HCT116 (cell line): ENCODE results near the gene CRYZ. TPM values are rescaled to one million over a fixed set of nuclear protein-coding genes. Genes with fewer than 3 reads are reported as not detected.

Experiments
- ATAC-seq: fragments of 200-7000 bp; cut with Tn5 transposase; 2 replicates; pipeline ENCODE4 v1.9.1; 2020; ENCODE audit warnings: mild to moderate bottlenecking, moderate library complexity
- BruUV-seq: library from RNA; stranded (reverse); fragments of 400-500 nt; replicated peaks from 2 replicates; lab custom pipeline; 2021; lab: Mats Ljungman, UMichigan
- CTCF ChIA-PET: fragments of 300-600 bp; sonication (Branson Sonifier 250); formaldehyde crosslinking; loops from one replicate; lab custom pipeline; 2021; ENCODE audit warnings: antibody characterized with exemption; lab: Charles Lee
- POLR2A ChIA-PET: fragments of 300-600, 350-600 bp; sonication (Branson Sonifier 250); formaldehyde crosslinking; loops from one replicate; lab custom pipeline; 2021; ENCODE audit warnings: antibody characterized with exemption; lab: Charles Lee
- RAD21 ChIA-PET, 2 experiments: fragments of 300-600 bp; sonication (Branson Sonifier 250); formaldehyde crosslinking; loops; one replicate each; lab custom pipeline; 2023; ENCODE audit warnings: low total read pairs in 2 of 2; ENCODE audit not compliant: uncharacterized antibody in 2 of 2, unreplicated experiment in 2 of 2, low non-redundant PET in 1 of 2; lab: Charles Lee
- DNase-seq: peaks from one replicate; pipeline ENCODE4 v3.0.0-alpha.2; 2010; ENCODE audit warnings: low read depth, low spot score
- H2AFZ ChIP-seq: fragments of 200-600 bp; shearing (Covaris generic), sonication (generic); 2 replicates; pipeline ENCODE4 v1.6.1; 2017; ENCODE audit warnings: low read depth, mixed run types, mixed read lengths, antibody characterized with exemption, low read length; ENCODE audit not compliant: poor library complexity, severe bottlenecking
- H3K27ac ChIP-seq: 2 replicates; pipeline ENCODE4 v1.5.1; 2012; ENCODE audit warnings: low read depth, low read length
- H3K27me3 ChIP-seq: fragments of 200-600 bp; sonication (generic); 2 replicates; pipeline ENCODE4 v1.6.1; 2016; ENCODE audit warnings: mixed run types, low read length, mixed read lengths; ENCODE audit not compliant: insufficient read depth
- H3K36me3 ChIP-seq, 2 experiments: fragments of 200-500 bp in 1 of 2; fragments of 200-600 bp in 1 of 2; sonication (Bioruptor generic) in 1 of 2; sonication (generic) in 1 of 2; 2 replicates each; pipeline versions ENCODE4 v1.5.1 to v1.6.1; 2014 to 2016; ENCODE audit warnings: low read length in 2 of 2, inconsistent platforms in 1 of 2, mixed read lengths in 1 of 2, mixed run types in 1 of 2; ENCODE audit not compliant: insufficient read depth in 2 of 2, control insufficient read depth in 1 of 2
- H3K4me1 ChIP-seq, 2 experiments: fragments of 200-600 bp in 1 of 2; sonication (generic) in 1 of 2; 2 replicates each; pipeline versions ENCODE4 v1.5.1 to v1.6.1; 2012 to 2017; ENCODE audit warnings: low read length in 2 of 2, inconsistent platforms in 1 of 2, mild to moderate bottlenecking in 1 of 2, mixed read lengths in 1 of 2, mixed run types in 1 of 2, moderate library complexity in 1 of 2; ENCODE audit not compliant: insufficient read depth in 2 of 2, control insufficient read depth in 1 of 2
- H3K4me2 ChIP-seq: fragments of 200-600 bp; sonication (generic); 2 replicates; pipeline ENCODE4 v1.6.1; 2017; ENCODE audit warnings: mixed run types, low read length, mixed read lengths
- H3K4me3 ChIP-seq, 2 experiments: fragments of 200-600 bp in 1 of 2; sonication (generic) in 1 of 2; replicated peaks in 1 of 2; 2 replicates each; pipeline ENCODE4 v1.5.1; 2011 to 2016; ENCODE audit warnings: low read length in 2 of 2, control low read depth in 1 of 2, low read depth in 1 of 2, mild to moderate bottlenecking in 1 of 2, mixed read lengths in 1 of 2, mixed run types in 1 of 2
- H3K79me2 ChIP-seq: fragments of 200-600 bp; sonication (generic); 2 replicates; pipeline ENCODE4 v1.6.1; 2017; ENCODE audit warnings: mild to moderate bottlenecking, mixed run types, low read length, moderate library complexity, mixed read lengths; ENCODE audit not compliant: insufficient read depth
- H3K9ac ChIP-seq: fragments of 200-600 bp; sonication (generic); 2 replicates; pipeline ENCODE4 v1.6.1; 2016; ENCODE audit warnings: low read length, mixed read lengths
- H3K9me2 ChIP-seq: fragments of 200-600 bp; sonication (generic), shearing (Covaris generic); 2 replicates; pipeline ENCODE4 v1.6.1; 2017; ENCODE audit warnings: mixed run types, mild to moderate bottlenecking, moderate library complexity; ENCODE audit not compliant: insufficient read depth
- H3K9me3 ChIP-seq, 2 experiments: fragments of 200-500 bp in 1 of 2; fragments of 200-600 bp in 1 of 2; sonication (Bioruptor generic) in 1 of 2; sonication (generic) in 1 of 2; 2 replicates each; pipeline ENCODE4 v1.6.1; 2014 to 2017; ENCODE audit warnings: low read length in 2 of 2, mixed read lengths in 2 of 2, inconsistent platforms in 1 of 2, low read depth in 1 of 2, mild to moderate bottlenecking in 1 of 2, mixed run types in 1 of 2, moderate library complexity in 1 of 2; ENCODE audit not compliant: control insufficient read depth in 1 of 2, insufficient read depth in 1 of 2
- H4K20me1 ChIP-seq: fragments of 200-600 bp; sonication (generic), shearing (Covaris generic); 2 replicates; pipeline ENCODE4 v1.6.1; 2017; ENCODE audit warnings: mixed run types, mild to moderate bottlenecking, moderate library complexity; ENCODE audit not compliant: insufficient read depth
- SIN3A ChIP-seq: IDR thresholded peaks from 2 replicates; pipeline ENCODE4 v1.6.1; 2012; ENCODE audit warnings: low read depth
- intact Hi-C: fragments of 100-400 bp; cut with micrococcal nuclease; formaldehyde crosslinking; loops from 2 replicates; pipeline ENCODE4 v1.10.0; 2022
- total RNA-seq: library from RNA; stranded (reverse); gene quantifications from one replicate; pipeline ENCODE4 v1.2.1, GENCODE V29; 2021; ENCODE audit not compliant: unreplicated experiment
- TF ChIP-seq, protein P1 (sequence below): IDR thresholded peaks from 2 replicates; pipeline ENCODE4 v1.6.1; 2012; ENCODE audit warnings: low read depth

The CRYZ gene
- total RNA-seq, 1 experiment from 2014 or later: 28.2 TPM

DNA sequence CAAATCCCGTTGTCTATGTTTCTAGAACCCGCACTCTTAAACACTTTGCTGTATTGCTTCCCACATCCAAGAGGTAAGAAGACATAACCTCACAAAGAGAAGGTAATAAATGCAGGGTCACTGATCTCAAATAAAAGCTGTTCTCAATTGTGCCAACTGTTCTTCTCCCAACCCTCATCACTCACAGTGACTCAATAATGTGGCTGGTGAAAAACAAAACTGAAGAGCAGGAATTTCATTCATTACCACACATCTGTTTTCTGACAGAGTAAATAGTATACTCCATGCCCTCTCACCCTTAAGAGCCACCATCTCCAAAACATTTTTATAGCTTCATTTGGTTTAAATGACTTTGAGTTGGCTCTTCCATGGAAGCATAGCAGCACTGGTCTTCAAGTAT lies 53.0 kb downstream of the CRYZ start:
- Histone ChIP-seq H3K27ac (no peak overlapping the region), H4K20me1 (no peaks in the 10 kb centered on the region), H3K4me3 (no peak overlapping the region), H3K4me2 (no peak overlapping the region), H3K36me3 (no peaks in the 10 kb centered on the region), H3K79me2 (no peaks in the 10 kb centered on the region), H3K27me3 (peaks cover 24% of the 10 kb centered on the region), H3K4me1 (no peaks in the 10 kb centered on the region), H3K9me2 (no peaks in the 10 kb centered on the region), H2AFZ (no peak overlapping the region), H3K9ac (no peak overlapping the region), H3K9me3 (no peaks in the 10 kb centered on the region)
- CTCF ChIA-PET: no interaction called here
- intact Hi-C loops: loop anchor here (10.0 kb wide), 1 partner anchor 175 kb away; no protein-coding TSS in a partner anchor
- POLR2A ChIA-PET: no interaction called here
- BruUV-seq: no TSS peak
- TF ChIP-seq, protein P1, sequence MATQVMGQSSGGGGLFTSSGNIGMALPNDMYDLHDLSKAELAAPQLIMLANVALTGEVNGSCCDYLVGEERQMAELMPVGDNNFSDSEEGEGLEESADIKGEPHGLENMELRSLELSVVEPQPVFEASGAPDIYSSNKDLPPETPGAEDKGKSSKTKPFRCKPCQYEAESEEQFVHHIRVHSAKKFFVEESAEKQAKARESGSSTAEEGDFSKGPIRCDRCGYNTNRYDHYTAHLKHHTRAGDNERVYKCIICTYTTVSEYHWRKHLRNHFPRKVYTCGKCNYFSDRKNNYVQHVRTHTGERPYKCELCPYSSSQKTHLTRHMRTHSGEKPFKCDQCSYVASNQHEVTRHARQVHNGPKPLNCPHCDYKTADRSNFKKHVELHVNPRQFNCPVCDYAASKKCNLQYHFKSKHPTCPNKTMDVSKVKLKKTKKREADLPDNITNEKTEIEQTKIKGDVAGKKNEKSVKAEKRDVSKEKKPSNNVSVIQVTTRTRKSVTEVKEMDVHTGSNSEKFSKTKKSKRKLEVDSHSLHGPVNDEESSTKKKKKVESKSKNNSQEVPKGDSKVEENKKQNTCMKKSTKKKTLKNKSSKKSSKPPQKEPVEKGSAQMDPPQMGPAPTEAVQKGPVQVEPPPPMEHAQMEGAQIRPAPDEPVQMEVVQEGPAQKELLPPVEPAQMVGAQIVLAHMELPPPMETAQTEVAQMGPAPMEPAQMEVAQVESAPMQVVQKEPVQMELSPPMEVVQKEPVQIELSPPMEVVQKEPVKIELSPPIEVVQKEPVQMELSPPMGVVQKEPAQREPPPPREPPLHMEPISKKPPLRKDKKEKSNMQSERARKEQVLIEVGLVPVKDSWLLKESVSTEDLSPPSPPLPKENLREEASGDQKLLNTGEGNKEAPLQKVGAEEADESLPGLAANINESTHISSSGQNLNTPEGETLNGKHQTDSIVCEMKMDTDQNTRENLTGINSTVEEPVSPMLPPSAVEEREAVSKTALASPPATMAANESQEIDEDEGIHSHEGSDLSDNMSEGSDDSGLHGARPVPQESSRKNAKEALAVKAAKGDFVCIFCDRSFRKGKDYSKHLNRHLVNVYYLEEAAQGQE: no peak
- DNase-seq (no peak), ATAC-seq (no peak)
- RAD21 ChIA-PET: no interaction called here

DNA sequence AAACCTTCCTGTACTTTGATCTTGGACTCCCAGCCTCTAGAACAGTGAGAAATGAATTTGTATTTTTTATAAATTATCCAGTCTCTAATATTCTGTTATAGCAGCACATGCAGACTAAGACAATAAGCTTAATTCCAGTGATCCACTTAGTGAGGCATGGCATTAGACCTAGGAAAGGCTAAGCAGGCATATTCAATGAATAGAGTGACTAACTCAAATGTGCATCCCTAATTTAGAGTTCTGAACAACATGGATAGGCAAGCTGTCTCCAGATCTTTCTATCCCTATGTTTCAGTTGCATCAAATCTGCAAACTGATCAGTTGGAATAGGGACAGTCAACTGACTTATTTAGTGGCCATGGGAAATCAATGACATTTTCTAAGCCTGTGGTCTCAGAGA lies 54.9 kb downstream of the CRYZ start:
- H3K79me2 ChIP-seq: no peaks in the 10 kb centered on the region
- no peaks in the 10 kb centered on the region for H3K4me1 ChIP-seq
- H3K36me3 ChIP-seq: no peaks in the 10 kb centered on the region
- ATAC-seq: no peak
- H3K9ac ChIP-seq: no peak overlapping the region
- H3K9me2 ChIP-seq: no peaks in the 10 kb centered on the region
- RAD21 ChIA-PET: no interaction called here
- no peaks in the 10 kb centered on the region for H4K20me1 ChIP-seq
- H3K27ac ChIP-seq: no peak overlapping the region
- no peak overlapping the region for H3K4me3 ChIP-seq
- no peak for TF ChIP-seq SIN3A
- TF ChIP-seq, all 23 proteins: peak for 0
- no TSS peak for BruUV-seq
- intact Hi-C loops: no loop called here
- ChIA-PET CTCF (no interaction called here), POLR2A (no interaction called here)
- DNase-seq: no peak
- Histone ChIP-seq H3K9me3 (no peaks in the 10 kb centered on the region), H3K27me3 (peaks cover 14% of the 10 kb centered on the region), H2AFZ (no peak overlapping the region), H3K4me2 (no peak overlapping the region)
